Thyroid gland (tissue), 4 donors: Measurements from ENCODE around the gene KRT76. TPM values are rescaled to one million over a fixed set of nuclear protein-coding genes. Genes with fewer than 3 reads are reported as not detected.

ENCODE experiments used
- DNase-seq, 2 donors: peaks; one replicate each; pipeline ENCODE4 v3.0.0-alpha.2; 2019
- H3K27ac ChIP-seq, 3 donors: fragments of 200-600 bp; sonication (generic); 1 replicate in 2 of 3; 2 replicates in 1 of 3; pipeline ENCODE4 v1.5.1; 2016 to 2019; ENCODE audit warnings: mild to moderate bottlenecking in 1 of 3, moderate library complexity in 1 of 3
- H3K27me3 ChIP-seq: fragments of 200-600 bp; sonication (generic); one replicate; pipeline ENCODE4 v1.5.1; 2019
- H3K36me3 ChIP-seq, 2 donors: fragments of 200-600 bp; sonication (generic); one replicate each; pipeline ENCODE4 v1.5.1; 2016 to 2019
- H3K4me1 ChIP-seq, 2 donors: fragments of 200-600 bp; sonication (generic); one replicate each; pipeline ENCODE4 v1.5.1; 2017 to 2019
- H3K4me3 ChIP-seq, 3 donors: fragments of 200-600 bp; sonication (generic); replicated peaks in 1 of 3; 1 replicate in 2 of 3; 2 replicates in 1 of 3; pipeline ENCODE4 v1.5.1; 2016; ENCODE audit warnings: mild to moderate bottlenecking in 1 of 3
- H3K9me3 ChIP-seq: fragments of 200-600 bp; sonication (generic); one replicate; pipeline ENCODE4 v1.5.1; 2017
- POLR2A ChIP-seq, 2 donors: fragments of 450-650 bp; IDR thresholded peaks; one replicate each; pipeline ENCODE4 v1.6.1; 2017; ENCODE audit warnings: antibody characterized with exemption in 2 of 2, mild to moderate bottlenecking in 2 of 2, moderate library complexity in 1 of 2
- WGBS, 2 donors: methylation state at CpG; one replicate each; pipeline ENCODE4 v1.1.5; 2017; 5-methylcytosine and 5-hydroxymethylcytosine counted together
- intact Hi-C: fragments of 100-400 bp; cut with DNase I; formaldehyde crosslinking; loops from one replicate; pipeline ENCODE4 v1.15.1; 2023
- total RNA-seq, 4 donors: library from RNA; depleted of rRNA; stranded (reverse); fragments of >200 nt; gene quantifications; one replicate each; pipeline ENCODE4 v1.2.3, GENCODE V29; 2016
- TF ChIP-seq, protein P1 (sequence below), 6 experiments: fragments of 200-600 bp in 3 of 6; fragments of 450-650 bp in 3 of 6; sonication (generic) in 3 of 6; IDR thresholded peaks; one replicate each; pipeline ENCODE4 v1.5.1; 2016 to 2019; ENCODE audit warnings: antibody characterized with exemption in 6 of 6, mild to moderate bottlenecking in 2 of 6, inconsistent platforms in 1 of 6, moderate library complexity in 1 of 6

KRT76 gene
- total RNA-seq, 4 donors from 2014 or later = not detected

DNA sequence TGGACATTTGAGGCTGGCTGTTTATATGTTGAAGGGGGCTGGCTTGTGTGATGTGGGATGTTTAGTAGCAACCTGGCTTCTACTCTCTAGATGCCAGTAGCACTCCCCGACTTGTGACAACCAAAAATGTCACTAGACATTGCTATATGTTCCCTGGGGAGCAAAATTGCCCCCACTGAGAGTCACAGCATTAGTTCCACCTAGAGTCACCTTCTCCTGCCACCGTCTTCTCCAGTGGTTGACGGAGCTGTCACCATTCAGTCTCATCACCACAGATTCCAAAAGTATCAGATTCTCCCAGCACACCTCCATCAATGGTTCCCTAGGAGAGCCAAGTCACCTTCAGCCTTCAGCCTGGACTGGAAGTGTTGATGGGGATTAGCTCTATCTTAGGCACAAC, 7.8 kb upstream of the KRT76 start:
- Histone ChIP-seq H3K4me3 (no peak overlapping the region), H3K4me1 (peaks cover 9 to 24% of the 10 kb centered on the region in 2 donors), H3K27me3 (no peaks in the 10 kb centered on the region), H3K36me3 (no peaks in the 10 kb centered on the region), H3K9me3 (no peaks in the 10 kb centered on the region), H3K27ac (no peak overlapping the region)
- 83 to 95% methylated on average over 3 of the region's 3 CpGs for WGBS, 2 donors
- DNase-seq = no peak
- intact Hi-C loops = no loop called here
- TF ChIP-seq, protein P1, sequence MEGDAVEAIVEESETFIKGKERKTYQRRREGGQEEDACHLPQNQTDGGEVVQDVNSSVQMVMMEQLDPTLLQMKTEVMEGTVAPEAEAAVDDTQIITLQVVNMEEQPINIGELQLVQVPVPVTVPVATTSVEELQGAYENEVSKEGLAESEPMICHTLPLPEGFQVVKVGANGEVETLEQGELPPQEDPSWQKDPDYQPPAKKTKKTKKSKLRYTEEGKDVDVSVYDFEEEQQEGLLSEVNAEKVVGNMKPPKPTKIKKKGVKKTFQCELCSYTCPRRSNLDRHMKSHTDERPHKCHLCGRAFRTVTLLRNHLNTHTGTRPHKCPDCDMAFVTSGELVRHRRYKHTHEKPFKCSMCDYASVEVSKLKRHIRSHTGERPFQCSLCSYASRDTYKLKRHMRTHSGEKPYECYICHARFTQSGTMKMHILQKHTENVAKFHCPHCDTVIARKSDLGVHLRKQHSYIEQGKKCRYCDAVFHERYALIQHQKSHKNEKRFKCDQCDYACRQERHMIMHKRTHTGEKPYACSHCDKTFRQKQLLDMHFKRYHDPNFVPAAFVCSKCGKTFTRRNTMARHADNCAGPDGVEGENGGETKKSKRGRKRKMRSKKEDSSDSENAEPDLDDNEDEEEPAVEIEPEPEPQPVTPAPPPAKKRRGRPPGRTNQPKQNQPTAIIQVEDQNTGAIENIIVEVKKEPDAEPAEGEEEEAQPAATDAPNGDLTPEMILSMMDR (IDR thresholded peaks at IDR 0.05) = no peak
- no peak for TF ChIP-seq POLR2A (IDR thresholded peaks at IDR 0.05)

DNA sequence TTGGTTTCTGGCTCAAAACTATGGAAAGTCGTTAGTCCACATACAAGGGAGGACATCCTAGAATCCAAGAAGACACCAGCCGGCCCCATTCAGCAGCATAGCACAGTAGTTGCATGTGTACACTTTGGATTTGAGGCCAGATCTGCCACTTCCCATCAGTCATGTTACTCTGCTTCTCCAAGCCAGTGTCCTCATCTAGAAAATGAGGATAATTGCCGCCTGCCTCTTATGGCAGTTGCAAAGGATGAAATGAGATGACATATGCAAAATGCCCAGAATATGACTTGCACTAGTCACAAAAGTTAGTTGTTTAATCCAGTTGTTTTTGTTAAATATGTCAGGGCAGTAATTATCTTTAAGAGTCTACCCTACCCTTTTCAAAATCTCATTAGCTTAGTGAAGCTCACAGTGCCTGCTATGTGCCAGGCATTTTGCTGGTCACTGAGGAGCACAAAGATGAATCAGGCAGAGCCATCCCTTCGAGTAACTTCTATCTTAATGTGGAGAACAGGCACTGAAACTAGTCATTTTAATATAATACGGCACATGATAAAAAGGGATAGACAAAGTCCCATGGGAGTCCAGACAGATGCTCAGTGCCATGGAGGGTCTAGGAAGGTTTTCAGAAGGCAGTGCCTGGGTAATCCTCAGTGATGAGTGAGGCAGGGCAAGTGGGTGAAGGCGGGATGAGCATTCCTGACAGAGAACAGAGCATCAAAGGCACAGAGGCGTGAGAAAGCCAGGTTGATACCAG, 6.6 kb upstream of the KRT76 start:
- intact Hi-C loops = no loop called here
- Histone ChIP-seq H3K27ac (no peak overlapping the region), H3K4me1 (peaks cover 9 to 21% of the 10 kb centered on the region in 2 donors), H3K9me3 (no peaks in the 10 kb centered on the region), H3K36me3 (no peaks in the 10 kb centered on the region), H3K4me3 (no peak overlapping the region), H3K27me3 (no peaks in the 10 kb centered on the region)
- no peak for TF ChIP-seq POLR2A (IDR thresholded peaks at IDR 0.05)
- TF ChIP-seq, protein P1 (IDR thresholded peaks at IDR 0.05) = no peak
- 87 to 92% methylated on average over 7 of the region's 7 CpGs for WGBS, 2 donors
- DNase-seq = no peak

DNA sequence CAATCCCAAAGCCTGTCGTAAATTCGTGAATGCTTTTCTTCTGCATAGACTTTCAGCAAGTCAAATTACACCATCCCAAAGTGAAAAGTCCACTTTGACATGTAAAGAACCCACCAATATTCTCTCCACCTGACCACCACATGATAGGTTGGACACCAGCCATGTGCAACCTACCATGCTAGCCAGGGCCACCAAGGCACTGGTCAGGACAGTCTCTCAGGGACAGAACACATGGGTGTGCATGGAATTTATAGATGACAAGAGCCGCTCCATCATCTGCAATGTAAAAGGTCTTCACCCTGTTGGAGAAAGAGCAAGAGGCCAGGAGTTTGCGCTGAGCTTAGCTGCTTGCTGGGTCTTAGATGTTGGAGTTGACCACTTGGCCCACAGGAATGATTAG, 5.4 kb upstream of the KRT76 start:
- 90 to 96% methylated on average over 4 of the region's 4 CpGs for WGBS, 2 donors
- intact Hi-C loops = no loop called here
- H3K36me3 ChIP-seq = no peaks in the 10 kb centered on the region

DNA sequence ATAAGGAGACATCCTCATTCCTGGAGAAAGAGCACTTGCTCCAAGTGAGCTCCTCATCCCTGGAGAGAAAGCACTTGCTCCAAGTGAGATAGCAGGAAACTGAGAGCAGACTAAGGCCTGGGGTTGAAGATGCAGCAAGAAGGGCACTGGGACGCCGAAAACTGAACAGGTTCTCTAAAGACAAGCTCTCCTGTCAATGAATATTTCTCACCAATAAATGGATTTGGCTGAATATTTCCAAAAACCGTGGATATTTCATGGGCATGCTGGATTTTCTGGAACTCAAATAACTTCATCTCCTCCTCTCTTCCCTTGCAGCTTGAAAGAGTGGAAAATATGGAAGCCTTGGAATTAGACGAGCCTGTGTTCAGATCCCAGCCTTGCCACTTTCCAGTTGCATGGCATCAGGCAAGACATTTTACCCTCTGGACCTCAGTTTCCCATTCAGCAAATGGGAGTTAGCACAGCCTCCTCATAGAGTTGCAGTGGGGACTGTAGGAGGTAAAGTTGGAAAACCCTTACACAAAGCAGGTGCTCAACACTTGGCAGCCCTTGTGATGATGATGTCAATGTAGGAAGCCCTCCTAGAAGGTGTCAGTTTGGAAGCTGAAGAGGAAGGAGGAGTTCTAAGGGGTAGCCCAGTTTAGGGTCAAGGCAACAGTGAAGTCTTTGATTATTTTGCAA, 4.4 kb upstream of the KRT76 start:
- Histone ChIP-seq H3K36me3 (no peaks in the 10 kb centered on the region), H3K9me3 (no peaks in the 10 kb centered on the region), H3K27ac (no peak overlapping the region), H3K4me3 (no peak overlapping the region), H3K27me3 (no peaks in the 10 kb centered on the region), H3K4me1 (peaks cover 0 to 3% of the 10 kb centered on the region in 2 donors)
- WGBS, 2 donors = 86 to 90% methylated on average over 4 of the region's 4 CpGs
- intact Hi-C loops = no loop called here
- no peak for TF ChIP-seq POLR2A (IDR thresholded peaks at IDR 0.05)
- TF ChIP-seq, protein P1 (IDR thresholded peaks at IDR 0.05) = no peak
- DNase-seq = no peak

More for the DNA sequence above, 5.4 kb upstream of the KRT76 start:
- Histone ChIP-seq H3K27me3 (no peaks in the 10 kb centered on the region), H3K4me3 (no peak overlapping the region), H3K4me1 (peaks cover 8 to 12% of the 10 kb centered on the region in 2 donors), H3K27ac (no peak overlapping the region), H3K9me3 (no peaks in the 10 kb centered on the region)
- no peak for DNase-seq
- TF ChIP-seq POLR2A (IDR thresholded peaks at IDR 0.05) = no peak
- TF ChIP-seq, protein P1 (IDR thresholded peaks at IDR 0.05) = no peak

DNA sequence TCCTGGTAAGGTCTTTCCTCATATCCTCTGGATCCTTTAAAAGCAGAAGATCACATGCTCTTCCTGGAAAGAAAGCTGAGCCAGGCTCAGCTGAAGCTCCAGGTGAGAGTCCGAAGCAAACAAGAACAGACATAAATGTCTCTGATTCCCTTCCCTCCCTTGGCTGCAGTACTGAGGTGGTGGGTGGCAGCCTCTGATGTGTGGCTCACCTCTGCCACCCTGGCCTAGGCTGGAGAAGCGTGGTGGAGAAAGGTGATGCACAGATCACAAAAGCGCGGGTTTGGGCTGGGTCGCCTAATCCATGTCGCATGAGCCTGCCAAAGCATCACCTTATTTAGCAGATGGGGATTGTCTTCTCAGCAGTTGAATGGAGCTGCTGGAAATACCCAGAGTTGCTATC, 2.8 kb upstream of the KRT76 start:
- TF ChIP-seq, protein P1 (IDR thresholded peaks at IDR 0.05) = no peak
- H3K27ac ChIP-seq = no peak overlapping the region
- H3K27me3 ChIP-seq = no peaks in the 10 kb centered on the region
- peaks cover 0 to 2% of the 10 kb centered on the region in 2 donors for H3K4me1 ChIP-seq
- DNase-seq = no peak
- H3K9me3 ChIP-seq = no peaks in the 10 kb centered on the region
- H3K36me3 ChIP-seq = no peaks in the 10 kb centered on the region
- intact Hi-C loops = loop anchor here (10.0 kb wide), 1 partner anchor 65 kb away; the partner anchor contains the start of gene KRT78
- H3K4me3 ChIP-seq = no peak overlapping the region
- 94% methylated on average over 6 of the region's 6 CpGs for WGBS, 2 donors
